Left renal pelvis (tissue), 4 donors: ENCODE data around the gene DNAJC25. TPM values are rescaled to one million over a fixed set of nuclear protein-coding genes. Genes with fewer than 3 reads are reported as not detected.

Experiments
- DNase-seq, 4 donors: peaks; one replicate each; pipeline ENCODE4 v3.0.0-alpha.2; 2013; ENCODE audit warnings: low read depth in 4 of 4, low spot score in 3 of 4
- polyA plus RNA-seq, 4 donors: library from polyadenylated mRNA; unstranded; fragments of 120-200 nt; gene quantifications; one replicate each; pipeline ENCODE4 v1.2.1, GENCODE V29; 2013; ENCODE audit not compliant: insufficient read length in 4 of 4

Gene DNAJC25
- polyA plus RNA-seq, 4 donors = 14.0 to 16.9 (median 16.0) TPM

DNA sequence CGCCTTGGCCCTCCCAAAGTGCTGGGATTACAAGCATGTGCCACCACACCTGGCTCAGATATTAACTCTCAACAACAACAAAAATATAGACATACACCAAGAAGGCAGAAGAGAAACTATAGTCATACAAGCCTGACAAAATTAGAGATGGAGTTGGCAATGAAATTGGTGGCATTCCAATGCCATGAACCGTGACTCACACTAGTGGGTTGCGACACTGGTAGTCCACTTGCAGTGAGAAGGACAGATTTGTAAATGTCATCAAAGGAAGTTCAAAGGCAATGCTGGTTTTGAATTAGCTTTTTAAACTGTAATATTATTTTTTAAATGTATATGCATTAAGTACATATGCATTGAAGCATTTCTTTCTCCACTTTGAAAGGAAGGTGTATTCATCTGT is 8.5 kb upstream of the DNAJC25 start:
- no peak for DNase-seq

DNA sequence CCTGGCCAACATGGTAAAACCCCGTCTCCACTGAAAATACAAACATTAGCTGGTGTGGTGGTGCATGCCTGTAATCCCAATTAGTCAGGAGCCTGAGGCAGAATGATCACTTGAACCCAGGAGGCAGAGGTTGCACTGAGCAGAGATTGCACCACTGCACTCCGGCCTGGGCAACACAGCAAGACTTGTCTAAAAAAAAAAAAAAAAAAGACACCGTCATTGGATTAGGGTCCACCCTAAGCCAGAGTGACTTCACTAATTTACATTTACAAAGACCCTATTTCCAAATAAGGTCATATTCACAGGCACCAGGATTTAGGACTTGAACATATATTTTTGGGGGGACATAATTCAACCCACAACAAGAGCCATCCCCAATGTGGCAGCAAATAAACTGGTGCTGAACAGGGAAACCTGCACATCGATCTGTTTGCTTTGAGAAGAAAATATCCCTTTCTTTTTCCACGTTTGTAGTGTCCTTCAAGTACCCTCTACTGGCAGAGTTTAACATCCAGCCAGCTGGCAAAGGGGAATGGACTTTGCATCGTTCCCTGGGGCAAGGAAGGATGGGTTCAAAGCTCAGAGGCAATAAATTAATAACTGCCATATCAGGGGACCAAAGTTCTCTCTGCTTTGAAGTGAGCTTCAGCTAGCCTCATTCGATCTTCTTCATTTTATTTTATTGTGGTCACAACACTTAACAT is 3.7 kb upstream of the DNAJC25 start:
- no peak for DNase-seq

DNA sequence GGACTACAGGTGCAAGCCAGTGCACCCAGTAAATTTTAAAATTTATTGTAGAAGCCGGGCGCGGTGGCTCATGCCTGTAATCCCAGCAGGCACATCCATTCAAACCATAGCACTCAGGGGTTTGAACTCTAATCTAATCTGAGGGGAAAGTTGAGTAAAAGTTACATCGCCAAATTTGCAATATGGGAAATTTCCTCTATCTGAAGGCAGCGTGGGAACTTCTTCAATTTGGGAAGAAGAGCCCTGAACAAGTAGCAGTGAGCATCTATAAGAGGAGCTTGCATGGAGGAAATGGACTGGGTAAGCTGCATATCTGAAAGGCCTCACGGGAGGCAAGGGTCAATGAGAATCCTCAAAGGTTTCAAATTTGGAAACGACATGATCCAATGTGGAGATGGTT is 2.7 kb upstream of the DNAJC25 start:
- DNase-seq = no peak

DNA sequence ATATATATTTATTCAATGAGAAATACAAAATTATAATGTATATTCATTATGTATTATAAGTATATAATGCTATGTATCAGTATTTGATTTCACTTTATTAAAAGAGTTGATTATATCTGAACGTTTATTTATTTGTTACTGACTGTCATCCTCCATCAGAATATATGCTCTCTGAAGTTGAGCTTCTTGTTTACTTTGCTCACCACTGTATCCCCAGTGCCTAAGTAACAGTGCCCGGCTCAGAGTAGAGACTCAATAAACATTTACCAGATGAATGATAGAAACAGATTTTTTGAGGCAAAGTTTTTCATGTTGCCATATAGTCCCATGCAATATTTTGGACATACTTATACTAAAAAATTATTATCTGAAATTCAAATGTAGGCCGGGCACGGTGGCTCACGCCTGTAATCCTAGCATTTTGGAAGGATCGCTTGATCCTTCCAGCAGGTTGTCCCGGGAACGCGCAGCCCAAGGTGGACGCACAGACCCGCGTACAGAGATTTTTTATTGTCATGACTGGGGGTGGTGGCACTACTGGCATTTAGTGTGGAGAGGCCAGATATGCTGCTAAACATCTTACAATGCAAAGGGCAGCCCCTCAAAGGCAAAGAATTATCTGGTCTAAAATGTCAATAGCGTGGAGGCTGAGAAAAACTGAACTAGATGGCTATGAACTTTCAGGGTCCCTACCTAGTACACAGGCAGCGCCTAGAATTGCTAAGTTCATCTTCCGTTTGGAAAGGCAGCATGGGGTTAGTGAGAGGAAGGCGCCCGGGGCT is 761 bp upstream of the DNAJC25 start:
- DNase-seq = no peak

DNA sequence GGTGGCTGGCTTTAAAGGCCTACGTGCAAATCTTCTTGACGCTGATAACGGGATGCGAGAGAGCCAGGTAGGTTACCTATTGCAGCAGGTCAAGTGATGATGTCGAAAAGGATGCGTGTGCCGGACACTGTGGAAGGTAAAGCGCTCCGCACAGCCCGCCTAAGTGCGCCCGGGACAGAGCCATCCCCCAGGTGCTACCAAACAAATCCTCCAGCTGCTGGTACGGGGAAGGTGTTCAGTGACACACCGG is 245 bp upstream of the DNAJC25 start:
- no peak for DNase-seq

DNA sequence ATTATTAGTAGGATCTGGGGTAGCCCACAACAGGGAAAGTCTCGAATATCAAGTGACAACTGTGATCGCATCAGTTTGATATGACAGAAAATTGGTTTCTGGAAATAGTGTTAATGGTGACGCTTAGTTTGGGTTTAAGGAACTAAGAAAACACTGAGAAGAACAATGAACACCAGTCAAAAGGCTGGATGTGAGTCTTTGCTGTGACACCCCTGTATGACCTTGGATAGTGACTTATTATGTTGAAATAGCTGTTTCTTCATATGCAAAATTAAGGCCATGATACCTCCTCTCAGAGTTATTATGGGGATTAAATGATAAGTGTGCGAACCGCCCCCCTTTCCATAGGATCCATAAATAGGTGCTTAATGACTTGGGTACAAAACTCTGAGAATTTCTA is 926 bp downstream of the DNAJC25 start:
- no peak for DNase-seq

DNA sequence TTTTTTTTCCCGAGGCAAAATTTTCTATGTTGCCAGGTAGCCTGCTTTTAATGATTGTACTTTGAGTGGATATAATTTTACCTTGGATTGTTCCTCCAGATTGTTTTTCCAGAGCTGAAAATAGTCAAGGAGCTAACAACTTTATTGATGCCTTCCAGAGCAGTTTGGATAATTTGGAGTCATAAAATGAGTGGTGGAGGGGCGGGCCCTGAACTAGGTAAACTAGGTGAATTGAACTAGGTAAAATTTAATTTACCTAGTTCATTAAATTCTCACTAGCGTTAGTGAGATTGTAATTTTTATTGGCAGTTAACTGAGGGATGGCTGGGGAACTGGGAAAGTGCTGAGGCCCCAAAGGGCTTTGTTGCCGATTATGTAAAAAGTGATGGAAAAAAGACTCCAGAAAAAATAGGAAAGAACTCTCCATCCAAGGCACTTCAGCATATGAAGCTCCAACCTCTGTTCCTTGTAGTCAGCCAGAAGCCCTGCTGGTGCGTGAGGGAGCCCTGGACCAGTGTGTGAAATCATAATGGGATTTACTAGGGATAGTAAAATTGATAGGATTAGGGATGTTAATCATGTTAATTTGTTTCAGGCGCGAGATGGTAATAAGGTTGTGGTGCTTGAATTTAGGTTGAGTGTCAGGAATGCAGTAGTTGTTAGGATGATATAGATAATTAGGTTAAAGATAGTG is 1.7 kb downstream of the DNAJC25 start:
- no peak for DNase-seq

DNA sequence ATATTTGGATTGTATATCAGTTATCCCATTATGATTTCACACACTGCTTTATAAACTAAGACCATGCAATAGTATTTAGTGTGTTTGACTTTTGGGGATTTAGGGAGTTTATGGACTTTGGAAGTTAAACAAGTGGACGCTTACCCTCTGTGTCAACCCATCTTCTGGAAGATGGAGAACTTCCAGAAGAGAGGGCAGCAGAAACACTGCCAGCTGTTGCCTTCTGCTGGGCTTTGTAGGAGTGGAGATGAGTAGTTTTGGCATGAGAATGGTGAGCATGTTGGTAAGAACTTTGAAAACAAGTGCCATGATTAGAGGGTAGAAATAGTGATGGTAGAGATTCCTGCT is 2.2 kb downstream of the DNAJC25 start:
- no peak for DNase-seq

DNA sequence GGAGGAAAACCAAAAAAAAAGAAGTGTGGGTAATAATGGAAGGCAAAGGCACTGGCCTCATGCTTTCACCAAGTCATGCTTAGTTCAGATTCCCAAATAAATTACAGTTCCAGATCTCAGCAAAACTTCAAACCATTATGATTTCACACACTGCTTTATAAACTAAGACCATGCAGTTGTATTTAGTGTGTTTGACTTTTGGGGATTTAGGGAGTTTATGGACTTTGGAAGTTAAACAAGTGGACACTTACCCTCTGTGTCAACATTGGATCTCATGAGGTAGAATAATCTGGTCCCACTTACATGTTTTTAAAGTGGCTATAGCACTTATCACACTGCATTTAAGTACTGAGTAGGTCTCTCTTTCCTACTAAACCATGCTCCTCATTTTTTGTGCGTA is 3.7 kb downstream of the DNAJC25 start:
- no peak for DNase-seq

DNA sequence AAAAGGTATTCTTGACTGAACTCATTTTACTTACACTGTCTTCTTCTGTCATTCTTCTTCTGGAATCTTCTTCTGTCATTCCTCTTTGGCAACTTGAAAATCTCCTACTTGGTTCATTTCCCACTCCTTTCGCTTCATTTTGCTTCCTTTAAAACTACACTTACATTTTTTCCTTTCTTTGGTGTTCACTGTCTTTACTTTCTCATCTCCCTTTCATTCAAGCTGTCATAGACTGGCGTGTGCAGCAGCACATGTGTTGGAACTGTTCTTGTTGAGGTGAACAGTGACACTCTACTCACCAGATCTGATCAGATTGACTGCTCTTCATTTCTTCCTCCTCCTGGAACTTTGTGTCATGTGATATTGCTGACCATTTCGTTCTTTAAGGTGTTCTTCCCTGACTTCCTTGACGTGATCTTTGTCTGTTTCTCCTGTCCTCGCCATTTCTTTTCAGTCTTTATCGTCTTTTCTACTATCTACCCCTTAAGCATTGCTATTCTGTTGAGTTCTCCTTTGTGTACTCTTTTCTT is 6.4 kb downstream of the DNAJC25 start:
- DNase-seq = no peak

DNA sequence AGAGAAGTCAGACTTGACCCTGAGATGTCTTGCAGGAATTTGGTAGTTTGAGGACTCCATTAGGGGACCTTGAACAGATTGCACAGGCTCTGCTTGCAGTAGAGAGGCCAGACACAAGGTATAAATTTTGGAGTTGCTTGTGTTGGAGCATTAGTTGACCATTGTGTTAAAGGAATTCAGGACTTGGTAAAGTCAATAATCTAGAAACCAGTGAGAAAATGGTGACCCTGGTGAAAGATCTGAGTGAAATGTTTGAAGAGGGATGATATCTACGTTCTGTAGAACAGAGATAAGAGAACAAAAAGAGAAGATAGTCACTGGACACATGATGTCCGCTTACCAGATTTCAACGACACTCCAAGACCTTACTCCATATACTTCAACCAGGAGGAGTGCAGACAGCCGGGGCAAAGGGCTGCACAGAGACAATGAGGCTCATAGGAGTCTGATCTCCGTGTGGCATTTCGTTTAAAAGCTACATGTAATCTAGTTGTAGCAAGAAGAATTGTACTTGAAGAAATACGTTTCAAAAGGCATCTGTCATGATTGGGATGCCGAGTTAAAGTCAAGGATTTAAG is 13.2 kb downstream of the DNAJC25 start:
- no peak for DNase-seq

DNA sequence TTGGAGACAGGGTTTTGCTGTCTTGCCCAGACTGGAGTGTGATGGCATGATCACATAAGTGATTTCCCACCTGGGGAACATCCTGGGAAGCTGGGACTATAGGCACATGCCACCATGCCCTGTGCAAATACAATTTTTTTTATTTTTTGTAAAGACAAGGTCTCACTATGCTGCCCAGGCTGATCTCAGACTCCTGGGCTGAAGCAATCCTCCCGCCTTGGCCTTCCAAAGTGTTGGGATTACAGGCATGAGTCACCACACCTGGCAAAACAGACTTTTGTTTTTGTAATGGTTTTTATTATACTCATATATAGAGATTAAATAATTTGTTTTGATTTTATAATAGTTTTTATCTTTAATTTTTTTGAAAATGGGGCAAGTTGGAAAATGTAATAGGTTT is 14.7 kb downstream of the DNAJC25 start:
- no peak for DNase-seq

DNA sequence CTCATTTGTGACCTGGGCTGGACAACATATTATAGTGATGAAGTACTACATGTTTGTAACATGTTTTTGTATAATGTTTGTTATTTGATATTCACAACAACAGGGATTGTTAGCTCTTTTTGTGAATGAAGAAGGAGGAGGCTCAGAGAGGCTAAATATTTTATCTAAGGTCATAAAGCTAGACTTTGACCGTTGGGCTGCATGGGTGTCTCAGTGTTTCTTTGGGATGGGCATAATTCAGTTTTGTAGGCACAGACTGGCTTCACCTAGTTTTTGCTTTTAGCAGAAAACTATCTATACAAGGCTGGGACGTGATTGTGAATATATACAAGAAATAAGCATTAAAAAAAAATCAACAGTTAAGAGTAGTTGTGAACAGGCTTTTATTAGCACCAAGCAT is 15.3 kb downstream of the DNAJC25 start:
- DNase-seq = no peak

DNA sequence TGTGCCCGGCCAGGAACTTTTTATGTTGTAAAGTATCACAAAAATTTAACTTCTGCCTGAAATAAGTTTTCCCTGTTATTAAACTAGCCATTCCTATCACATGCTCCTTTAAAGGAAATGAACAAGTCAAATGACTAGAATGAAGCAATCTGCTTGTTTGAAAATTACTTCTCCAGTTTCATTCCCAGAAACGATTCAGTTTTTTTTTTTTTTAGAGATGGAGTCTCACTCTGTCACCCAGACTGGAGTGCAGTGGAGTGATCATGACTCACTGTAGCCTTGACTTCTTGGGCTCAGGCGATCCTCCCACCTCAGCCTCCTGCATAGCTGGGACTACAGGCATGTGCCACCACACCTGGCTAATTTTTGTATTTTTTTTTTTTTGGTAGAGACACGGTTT is 16.9 kb downstream of the DNAJC25 start:
- no peak for DNase-seq

DNA sequence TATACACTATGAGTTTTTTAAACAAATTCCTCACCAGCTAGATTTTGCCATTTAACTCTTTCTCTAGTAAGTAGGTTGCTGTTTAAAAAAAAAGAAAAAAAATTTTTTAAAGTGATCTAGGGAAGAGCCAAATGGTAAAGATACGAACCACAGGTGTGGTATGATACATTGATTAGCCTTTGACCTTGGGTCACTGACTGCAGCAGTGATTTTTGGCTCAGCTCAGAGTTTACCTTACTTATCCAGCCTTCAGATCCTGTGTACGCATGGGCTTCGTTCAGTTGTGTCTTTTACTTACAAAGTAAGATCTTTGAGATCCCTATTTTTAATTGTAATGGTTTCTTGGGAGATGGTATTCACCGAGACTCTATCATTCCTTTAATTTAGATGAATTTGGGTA is 17.9 kb downstream of the DNAJC25 start:
- DNase-seq = no peak

DNA sequence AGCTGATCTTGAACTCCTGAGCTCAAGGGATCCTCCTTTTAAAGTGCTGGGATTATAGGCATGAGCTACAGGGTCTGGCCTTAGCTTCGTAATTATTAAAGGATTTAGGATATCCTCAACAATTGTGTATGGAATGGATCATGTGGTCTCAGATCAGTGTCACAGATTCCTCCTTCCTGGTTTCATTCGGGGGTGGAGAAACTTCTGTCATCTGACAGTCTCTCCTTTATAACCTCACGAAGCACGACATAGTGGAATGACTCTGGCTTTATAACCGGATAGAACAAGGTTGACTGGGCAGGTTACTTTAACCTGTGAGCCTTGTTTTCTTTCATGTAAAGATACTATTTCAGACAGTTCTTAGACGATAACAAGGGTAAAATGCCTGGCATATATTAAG is 25.9 kb downstream of the DNAJC25 start:
- no peak for DNase-seq

DNA sequence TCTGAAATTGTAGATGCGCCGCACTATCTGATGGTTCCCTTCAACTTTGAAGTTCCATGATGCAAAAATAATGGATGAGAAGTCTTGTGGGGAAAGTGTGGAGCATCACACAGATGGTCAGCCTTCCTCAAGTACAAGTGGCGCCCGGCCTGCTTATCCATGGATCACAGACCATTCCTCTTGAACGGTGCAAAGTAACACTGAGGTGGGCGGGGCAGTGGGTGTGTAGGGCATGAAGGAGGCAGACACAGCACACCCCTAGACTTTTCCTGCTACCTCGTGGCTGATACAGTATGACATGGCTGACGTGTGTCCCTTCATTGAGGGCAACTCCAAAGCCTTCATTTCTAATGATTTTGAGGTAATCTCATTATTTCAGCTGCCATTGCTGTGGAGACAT is 27.8 kb downstream of the DNAJC25 start:
- no peak for DNase-seq

DNA sequence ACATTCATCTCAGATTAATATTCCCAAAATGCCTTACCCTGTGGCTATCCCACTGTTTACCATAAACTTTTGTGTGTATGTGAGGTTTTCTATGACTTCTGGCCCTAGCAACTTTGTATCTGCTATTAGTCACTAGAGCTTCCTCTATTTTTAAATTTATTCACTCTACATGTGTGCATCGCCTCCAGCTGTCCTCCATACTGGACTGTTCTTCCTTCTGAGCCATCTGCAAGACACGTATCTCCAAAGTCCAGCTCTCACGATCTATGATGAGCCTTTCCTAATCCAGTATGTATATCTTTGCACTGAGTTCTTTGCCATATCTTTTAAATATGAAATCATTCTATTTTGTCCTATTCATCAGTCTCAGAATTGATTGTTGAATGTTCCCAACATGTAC is 28.6 kb downstream of the DNAJC25 start:
- DNase-seq = no peak

DNA sequence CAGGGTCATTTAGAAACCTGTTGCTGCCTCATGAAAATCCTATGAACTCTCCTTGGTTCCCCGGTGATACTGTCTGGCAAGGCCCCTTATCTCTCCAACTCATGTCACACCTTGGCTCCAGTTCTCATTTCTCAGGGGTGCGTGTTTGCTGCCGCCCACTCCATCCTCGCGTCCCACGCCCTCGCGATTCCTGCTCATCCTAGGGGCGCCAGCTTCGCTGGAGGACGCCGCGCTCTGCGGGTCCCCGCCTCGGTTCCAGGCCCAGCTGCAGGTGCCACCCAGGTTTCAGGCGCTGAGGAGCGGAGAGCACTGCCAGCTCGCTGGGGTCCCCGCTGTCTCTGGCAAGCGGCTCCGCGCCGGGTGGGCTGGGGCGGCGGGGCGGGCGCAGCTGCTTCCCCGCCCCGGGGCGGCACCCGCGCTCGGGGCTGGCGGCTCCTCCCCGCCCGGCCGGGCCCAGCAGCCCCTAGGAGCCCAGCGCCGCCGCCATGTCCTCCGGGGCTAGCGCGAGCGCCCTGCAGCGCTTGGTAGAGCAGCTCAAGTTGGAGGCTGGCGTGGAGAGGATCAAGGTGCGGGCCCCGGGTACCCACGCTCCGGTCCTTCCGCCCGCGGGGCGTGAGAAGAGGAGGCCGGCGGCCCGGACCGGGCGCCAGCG is 30.1 kb downstream of the DNAJC25 start, which contains the start of gene GNG10:
GNG10 (plus strand) TSS at position 456 of the 652 bp plus-strand sequence; CDS start at position 486, 30 bp downstream.
- DNase-seq = peak in 1 of 4 donors; percentile 34

DNA sequence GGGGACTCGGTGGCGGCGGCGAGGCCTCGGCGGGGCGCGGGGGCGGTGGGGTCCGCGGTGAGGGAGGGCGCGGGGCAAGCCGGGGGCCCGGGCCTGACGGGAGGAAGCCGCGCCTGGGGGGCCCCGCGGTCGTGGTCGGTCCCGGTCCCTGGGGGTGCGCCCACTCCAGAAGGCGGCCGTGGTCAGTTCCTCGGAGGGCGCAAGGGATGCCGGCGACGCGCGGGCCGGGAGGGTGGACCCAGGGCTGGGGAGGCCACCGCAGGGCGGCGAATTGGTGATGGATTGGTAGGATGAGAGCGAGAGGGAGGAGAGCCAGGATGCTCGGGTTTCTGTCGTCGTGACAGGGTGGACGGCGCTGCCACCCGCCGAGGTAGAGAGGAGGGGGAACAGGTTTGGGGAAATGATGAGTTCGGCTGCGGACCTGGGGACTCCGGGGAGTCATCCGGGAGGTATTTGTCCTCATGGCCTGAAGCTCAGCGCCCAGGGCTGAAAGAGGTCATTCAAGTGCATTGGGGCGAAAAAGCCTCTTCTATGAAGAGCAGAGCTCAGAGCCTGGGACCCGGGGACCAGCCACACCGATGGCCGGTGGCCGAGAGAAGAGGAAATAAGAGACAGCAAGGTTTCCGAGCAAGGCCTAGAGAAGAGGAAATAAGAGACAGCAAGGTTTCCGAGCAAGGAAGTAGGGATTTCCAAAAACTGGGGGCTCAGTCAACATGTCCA is 30.8 kb downstream of the DNAJC25 start:
- DNase-seq = peak in 1 of 4 donors; percentile 24
